H1 (cell line): Measurements from ENCODE around the gene CTF1. TPM values are rescaled to one million over a fixed set of nuclear protein-coding genes. Genes with fewer than 3 reads are reported as not detected.

ENCODE experiments used
- CTCF ChIA-PET: fragments of 300-600 bp; sonication (Branson Sonifier 250); formaldehyde crosslinking; loops from one replicate; lab custom pipeline; 2021; ENCODE audit not compliant: partially characterized antibody; lab: Charles Lee
- POLR2A ChIA-PET: fragments of 300-600 bp; sonication (Branson Sonifier 250); formaldehyde crosslinking; loops from one replicate; lab custom pipeline; 2021; ENCODE audit warnings: inconsistent platforms; ENCODE audit not compliant: partially characterized antibody; lab: Charles Lee
- DNase-seq, 2 experiments: peaks; one replicate each; pipeline versions ENCODE4 v3.0.0 to v3.0.0-alpha.2; 2010 to 2022; ENCODE audit warnings: low spot score in 2 of 2, low read depth in 1 of 2, mixed read lengths in 1 of 2
- FAIRE-seq: peaks from 2 replicates; lab custom pipeline; 2011; peaks lifted over from hg19 to GRCh38; lab: Jason Lieb, UNC
- H2AFZ ChIP-seq: 2 replicates; pipeline ENCODE4 v1.8.1; 2012; ENCODE audit warnings: low read length, inconsistent platforms
- H2AK5ac ChIP-seq: 2 replicates; pipeline ENCODE4 v1.6.1; 2013; ENCODE audit warnings: low read depth, low read length
- H2BK120ac ChIP-seq: replicated peaks from 2 replicates; pipeline ENCODE3; 2013; ENCODE audit warnings: low read depth, low read length, inconsistent platforms
- H2BK12ac ChIP-seq: 2 replicates; pipeline ENCODE4 v1.6.1; 2013; ENCODE audit warnings: low read depth, low read length
- H2BK15ac ChIP-seq: 2 replicates; pipeline ENCODE4 v1.6.1; 2013; ENCODE audit warnings: low read length
- H2BK20ac ChIP-seq: 2 replicates; pipeline ENCODE4 v1.6.1; 2013; ENCODE audit warnings: low read length
- H2BK5ac ChIP-seq: 2 replicates; pipeline ENCODE4 v1.6.1; 2013; ENCODE audit warnings: low read depth, low read length
- H3K14ac ChIP-seq: 2 replicates; pipeline ENCODE4 v1.6.1; 2013; ENCODE audit warnings: inconsistent platforms; ENCODE audit not compliant: insufficient read length
- H3K18ac ChIP-seq: 2 replicates; pipeline ENCODE4 v1.6.1; 2013; ENCODE audit warnings: low read length; ENCODE audit errors: extremely low read depth
- H3K23ac ChIP-seq: 2 replicates; pipeline ENCODE4 v1.6.1; 2013; ENCODE audit warnings: inconsistent platforms; ENCODE audit not compliant: insufficient read length
- H3K23me2 ChIP-seq: 2 replicates; pipeline ENCODE4 v1.6.1; 2013; ENCODE audit warnings: low read depth, low read length
- H3K27ac ChIP-seq: 2 replicates; pipeline ENCODE4 v1.6.1; 2011; ENCODE audit warnings: low read depth, low read length, inconsistent platforms
- H3K27me3 ChIP-seq, 4 experiments: replicated peaks in 1 of 4; 1 replicate in 1 of 4; 2 replicates in 3 of 4; pipeline versions ENCODE4 v1.6.1 to v1.8.1; 2011 to 2013; ENCODE audit warnings: low read length in 3 of 4, mild to moderate bottlenecking in 3 of 4, inconsistent platforms in 2 of 4, mixed read lengths in 2 of 4, moderate library complexity in 1 of 4; ENCODE audit not compliant: control insufficient read depth in 3 of 4, insufficient read depth in 3 of 4; ENCODE audit errors: extremely low read depth in 1 of 4
- H3K36me3 ChIP-seq, 4 experiments: 2 replicates each; pipeline versions ENCODE4 v1.6.1 to v1.8.1; 2011 to 2013; ENCODE audit warnings: mild to moderate bottlenecking in 4 of 4, low read length in 3 of 4, moderate library complexity in 2 of 4, control low read depth in 1 of 4, inconsistent platforms in 1 of 4; ENCODE audit not compliant: insufficient read depth in 4 of 4, control insufficient read depth in 2 of 4
- H3K4ac ChIP-seq: replicated peaks from 2 replicates; pipeline ENCODE3; 2013; ENCODE audit warnings: low read length, low read depth, mixed read lengths, inconsistent platforms; ENCODE audit not compliant: insufficient read length
- H3K4me1 ChIP-seq, 4 experiments: replicated peaks in 1 of 4; 1 replicate in 1 of 4; 2 replicates in 3 of 4; pipeline versions ENCODE4 v1.6.1 to v1.8.1; 2011 to 2013; ENCODE audit warnings: low read length in 3 of 4, inconsistent platforms in 2 of 4, mixed read lengths in 1 of 4; ENCODE audit not compliant: insufficient read depth in 4 of 4, control insufficient read depth in 3 of 4
- H3K4me2 ChIP-seq, 2 experiments: 2 replicates each; pipeline versions ENCODE4 v1.6.1 to v1.8.1; 2011 to 2013; ENCODE audit warnings: low read depth in 2 of 2, low read length in 2 of 2, control low read depth in 1 of 2, inconsistent platforms in 1 of 2, mild to moderate bottlenecking in 1 of 2; ENCODE audit not compliant: insufficient read depth in 1 of 2
- H3K4me3 ChIP-seq, 4 experiments: fragments of 200-600, 300-600 bp in 1 of 4; sonication (generic), shearing (Covaris generic), sonication (Bioruptor Twin) in 1 of 4; 2 replicates each; pipeline versions ENCODE4 v1.5.1 to v1.8.1; 2011 to 2016; ENCODE audit warnings: low read length in 4 of 4, low read depth in 3 of 4, control low read depth in 2 of 4, inconsistent platforms in 2 of 4, mild to moderate bottlenecking in 2 of 4, mixed read lengths in 1 of 4, moderate library complexity in 1 of 4; ENCODE audit not compliant: insufficient read depth in 2 of 4; ENCODE audit errors: extremely low read depth in 1 of 4
- H3K56ac ChIP-seq: replicated peaks from 2 replicates; pipeline ENCODE3; 2013; ENCODE audit warnings: low read depth, mild to moderate bottlenecking, mixed read lengths, low read length, inconsistent platforms; ENCODE audit not compliant: insufficient read length
- H3K79me1 ChIP-seq: 2 replicates; pipeline ENCODE4 v1.6.1; 2013; ENCODE audit warnings: low read depth, low read length, control low read depth
- H3K79me2 ChIP-seq, 2 experiments: 2 replicates each; pipeline versions ENCODE4 v1.6.1 to v1.8.1; 2012 to 2013; ENCODE audit warnings: low read length in 2 of 2, mild to moderate bottlenecking in 2 of 2, inconsistent platforms in 1 of 2; ENCODE audit not compliant: insufficient read depth in 2 of 2, control insufficient read depth in 1 of 2
- H3K9ac ChIP-seq, 4 experiments: replicated peaks in 1 of 4; 1 replicate in 1 of 4; 2 replicates in 3 of 4; pipeline versions ENCODE4 v1.6.1 to v1.8.1; 2011 to 2013; ENCODE audit warnings: low read depth in 3 of 4, low read length in 3 of 4, control low read depth in 2 of 4, mild to moderate bottlenecking in 2 of 4, moderate library complexity in 2 of 4, inconsistent platforms in 1 of 4; ENCODE audit errors: extremely low read depth in 1 of 4
- H3K9me3 ChIP-seq, 2 experiments: 2 replicates each; pipeline versions ENCODE4 v1.6.1 to v1.8.1; 2012 to 2013; ENCODE audit warnings: mild to moderate bottlenecking in 2 of 2, moderate library complexity in 2 of 2, control low read depth in 1 of 2, inconsistent platforms in 1 of 2, low read depth in 1 of 2, low read length in 1 of 2, mixed read lengths in 1 of 2; ENCODE audit not compliant: insufficient read depth in 2 of 2
- H4K20me1 ChIP-seq, 2 experiments: replicated peaks in 1 of 2; 2 replicates each; pipeline versions ENCODE3 to v1.8.1; 2011 to 2013; ENCODE audit warnings: inconsistent platforms in 2 of 2, low read length in 2 of 2, mild to moderate bottlenecking in 1 of 2; ENCODE audit not compliant: insufficient read depth in 2 of 2, control insufficient read depth in 1 of 2
- H4K5ac ChIP-seq: 2 replicates; pipeline ENCODE4 v1.6.1; 2013; ENCODE audit warnings: low read length, low read depth, mixed read lengths, inconsistent platforms; ENCODE audit not compliant: insufficient read length
- H4K8ac ChIP-seq: 2 replicates; pipeline ENCODE4 v1.8.0; 2013; ENCODE audit warnings: mild to moderate bottlenecking, moderate library complexity, low read length, inconsistent platforms; ENCODE audit not compliant: insufficient read depth; ENCODE audit errors: extremely low read depth
- H4K91ac ChIP-seq: replicated peaks from 2 replicates; pipeline ENCODE3; 2013; ENCODE audit warnings: low read length, mixed read lengths, inconsistent platforms; ENCODE audit not compliant: insufficient read length
- CBX8 ChIP-seq: fragments of 300-800, 300-1000 bp; sonication (generic); IDR thresholded peaks from 2 replicates; pipeline ENCODE4 v1.7.1; 2016; ENCODE audit warnings: low read depth, low read length, borderline replicate concordance
- CEBPB ChIP-seq: IDR thresholded peaks from 2 replicates; pipeline ENCODE4 v1.6.1; 2012; ENCODE audit warnings: low read depth, low read length
- KDM1A ChIP-seq: fragments of 200-600, 300-600 bp; sonication (generic); IDR thresholded peaks from 2 replicates; pipeline ENCODE4 v1.7.1; 2016; ENCODE audit warnings: mild to moderate bottlenecking, low read length, borderline replicate concordance
- POLR2AphosphoS5 ChIP-seq: IDR thresholded peaks from 2 replicates; pipeline ENCODE4 v1.6.1; 2011; ENCODE audit warnings: low read depth, low read length
- SIRT6 ChIP-seq: IDR thresholded peaks from one replicate; pipeline ENCODE4 v1.7.1; 2012; ENCODE audit warnings: low read length, inconsistent platforms
- SIX5 ChIP-seq: IDR thresholded peaks from 2 replicates; pipeline ENCODE4 v1.6.1; 2011; ENCODE audit warnings: mild to moderate bottlenecking, low read depth, low read length
- SRF ChIP-seq: IDR thresholded peaks from 2 replicates; pipeline ENCODE4 v1.6.1; 2011; ENCODE audit warnings: mild to moderate bottlenecking, low read depth, low read length, moderate library complexity
- ZNF274 ChIP-seq: IDR thresholded peaks from 2 replicates; pipeline ENCODE4 v1.7.0; 2012; ENCODE audit warnings: low read length, borderline replicate concordance; ENCODE audit errors: extremely low read depth
- WGBS, 2 experiments: shearing (Covaris generic) in 1 of 2; methylation state at CpG; one replicate each; pipeline versions ENCODE4 v1.1.6 to v1.1.7; 2013 to 2015; ENCODE audit warnings: low lambda C conversion rate in 2 of 2, mixed read lengths in 2 of 2, inconsistent platforms in 1 of 2, low coverage in 1 of 2, missing lambda C conversion rate in 1 of 2; ENCODE audit not compliant: insufficient replicate concordance in 2 of 2, insufficient coverage in 1 of 2, insufficient read length in 1 of 2; ENCODE audit errors: extremely low coverage in 1 of 2, missing lambda C conversion rate in 1 of 2; 5-methylcytosine and 5-hydroxymethylcytosine counted together
- polyA plus RNA-seq, 7 experiments: library from polyadenylated mRNA; depleted of rRNA in 3 of 7; stranded (reverse) in 5 of 7; unstranded in 2 of 7; fragments of >200 nt in 5 of 7; fragments of 200-250 nt in 2 of 7; gene quantifications; 1 replicate in 5 of 7; 2 replicates in 1 of 7; 4 replicates in 1 of 7; pipeline versions ENCODE4 v1.2.1 to v1.2.3, GENCODE V29; 2011 to 2013; ENCODE audit warnings: missing spikeins in 2 of 7, mixed read lengths in 2 of 7
- total RNA-seq: library from RNA; stranded (reverse); fragmentation: NEBNext Ultra II Directional; extraction: Animal tissue kit (Norgen Biotek cat#: 25700); gene quantifications from 2 replicates; pipeline ENCODE4 v1.2.1, GENCODE V29; 2021
- TF ChIP-seq, protein P1 (sequence below): IDR thresholded peaks from 2 replicates; pipeline ENCODE4 v1.6.1; 2012; ENCODE audit warnings: inconsistent platforms
- TF ChIP-seq, protein P2 (sequence below), 3 experiments: IDR thresholded peaks; 1 replicate in 2 of 3; 2 replicates in 1 of 3; pipeline versions ENCODE4 v1.5.1 to v1.6.1; 2011; ENCODE audit warnings: low read length in 3 of 3, mild to moderate bottlenecking in 3 of 3, inconsistent platforms in 2 of 3, low read depth in 1 of 3, moderate library complexity in 1 of 3; ENCODE audit not compliant: insufficient read depth in 1 of 3; ENCODE audit errors: control extremely low read depth in 1 of 3
- TF ChIP-seq, protein P3 (sequence below): IDR thresholded peaks from 2 replicates; pipeline ENCODE4 v1.6.1; 2011; ENCODE audit warnings: low read depth, mild to moderate bottlenecking, low read length; ENCODE audit not compliant: insufficient read depth

CTF1 gene
- total and polyA plus RNA-seq, 2 of the 8 experiments (the other 6 are each of a cell fraction or from before 2014, with no cell fraction given) = 0.97 to 3.4 TPM

DNA sequence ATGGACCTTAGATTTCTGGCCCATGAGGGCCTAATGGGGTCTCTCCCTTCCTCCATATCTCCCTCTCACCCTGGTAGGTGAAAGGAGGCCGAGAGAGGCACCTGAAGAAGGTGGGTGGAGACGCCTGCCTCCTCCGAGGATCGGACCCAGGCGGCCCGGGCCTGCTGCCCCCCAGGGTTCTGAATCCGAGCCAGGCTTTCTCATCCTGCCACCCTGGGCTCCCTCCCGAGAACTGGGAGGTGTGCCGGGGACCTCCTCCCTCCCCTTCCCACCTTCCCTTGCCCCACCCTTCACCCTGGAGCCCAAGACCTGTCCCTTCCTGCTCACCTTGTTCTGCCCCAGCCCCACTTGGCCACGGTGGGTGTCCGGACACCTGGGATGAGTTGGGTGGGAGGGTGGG, 32.0 kb downstream of the CTF1 start:
- no peak for DNase-seq
- no peak overlapping the region for H3K4me3 ChIP-seq
- H4K5ac ChIP-seq = no peak overlapping the region
- peak overlapping the region; percentile 38; the same call in 1 of the 2 replicates for H4K8ac ChIP-seq
- ChIA-PET CTCF (interaction anchor here (0.6 to 4.4 kb wide), 3 partner anchors 14 to 1956 kb away, joined by 3 to 33 read pairs (median 3); no protein-coding TSS in a partner anchor), POLR2A (interaction anchor here (0.8 to 8.2 kb wide), 4 partner anchors 9 to 106 kb away, joined by 3 to 105 read pairs (median 4); no protein-coding TSS in a partner anchor)
- no peaks in the 10 kb centered on the region for H3K27me3 ChIP-seq
- peaks cover 0 to 9% (median 2%) of the 10 kb centered on the region in 4 experiments; a peak in 4 of 7 replicates for H3K4me1 ChIP-seq
- no peak overlapping the region for H2BK15ac ChIP-seq
- H2BK12ac ChIP-seq = no peak overlapping the region
- no peak overlapping the region for H3K9ac ChIP-seq
- no peak overlapping the region for H3K56ac ChIP-seq
- no peak overlapping the region for H3K14ac ChIP-seq
- H3K9me3 ChIP-seq = no peaks in the 10 kb centered on the region
- no peak overlapping the region for H2BK20ac ChIP-seq
- no peak overlapping the region for H4K91ac ChIP-seq
- peaks cover 7% of the 10 kb centered on the region for H3K79me1 ChIP-seq
- no peak overlapping the region for H2AFZ ChIP-seq
- H3K4ac ChIP-seq = no peak overlapping the region
- H3K4me2 ChIP-seq = no peak overlapping the region
- H4K20me1 ChIP-seq = peaks cover 3 to 5% of the 10 kb centered on the region in 2 experiments
- H2BK5ac ChIP-seq = no peak overlapping the region
- no peak overlapping the region for H2BK120ac ChIP-seq
- peaks cover 3% of the 10 kb centered on the region; the same call in 1 of the 2 replicates for H3K23me2 ChIP-seq
- no peak overlapping the region for H2AK5ac ChIP-seq
- H3K23ac ChIP-seq = no peak overlapping the region
- peaks cover 0 to 10% of the 10 kb centered on the region in 2 experiments; a peak in 2 of 4 replicates for H3K79me2 ChIP-seq
- 93% methylated on average over 6 of the region's 11 CpGs; no CpG with 5 or more reads in 1 of the 2 experiments for WGBS, 2 experiments
- H3K36me3 ChIP-seq = peaks cover 8 to 42% (median 26%) of the 10 kb centered on the region in 4 experiments; a peak in 7 of 8 replicates
- no peak overlapping the region for H3K27ac ChIP-seq
- FAIRE-seq = no peak
- no peak overlapping the region for H3K18ac ChIP-seq
- TF ChIP-seq CBX8 (no peak), SIX5 (no peak), ZNF274 (no peak), SRF (no peak), KDM1A (no peak), CEBPB (no peak), SIRT6 (no peak), POLR2AphosphoS5 (no peak)
- TF ChIP-seq, protein P1, sequence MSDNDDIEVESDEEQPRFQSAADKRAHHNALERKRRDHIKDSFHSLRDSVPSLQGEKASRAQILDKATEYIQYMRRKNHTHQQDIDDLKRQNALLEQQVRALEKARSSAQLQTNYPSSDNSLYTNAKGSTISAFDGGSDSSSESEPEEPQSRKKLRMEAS = no peak
- TF ChIP-seq, protein P2, sequence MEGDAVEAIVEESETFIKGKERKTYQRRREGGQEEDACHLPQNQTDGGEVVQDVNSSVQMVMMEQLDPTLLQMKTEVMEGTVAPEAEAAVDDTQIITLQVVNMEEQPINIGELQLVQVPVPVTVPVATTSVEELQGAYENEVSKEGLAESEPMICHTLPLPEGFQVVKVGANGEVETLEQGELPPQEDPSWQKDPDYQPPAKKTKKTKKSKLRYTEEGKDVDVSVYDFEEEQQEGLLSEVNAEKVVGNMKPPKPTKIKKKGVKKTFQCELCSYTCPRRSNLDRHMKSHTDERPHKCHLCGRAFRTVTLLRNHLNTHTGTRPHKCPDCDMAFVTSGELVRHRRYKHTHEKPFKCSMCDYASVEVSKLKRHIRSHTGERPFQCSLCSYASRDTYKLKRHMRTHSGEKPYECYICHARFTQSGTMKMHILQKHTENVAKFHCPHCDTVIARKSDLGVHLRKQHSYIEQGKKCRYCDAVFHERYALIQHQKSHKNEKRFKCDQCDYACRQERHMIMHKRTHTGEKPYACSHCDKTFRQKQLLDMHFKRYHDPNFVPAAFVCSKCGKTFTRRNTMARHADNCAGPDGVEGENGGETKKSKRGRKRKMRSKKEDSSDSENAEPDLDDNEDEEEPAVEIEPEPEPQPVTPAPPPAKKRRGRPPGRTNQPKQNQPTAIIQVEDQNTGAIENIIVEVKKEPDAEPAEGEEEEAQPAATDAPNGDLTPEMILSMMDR (IDR thresholded peaks at IDR 0.05; ENCODE audit: control extremely low read depth in 1 of 3, insufficient read depth in 1 of 3, low read depth in 1 of 3, low read length in 3 of 3) = no peak
- TF ChIP-seq, protein P3, sequence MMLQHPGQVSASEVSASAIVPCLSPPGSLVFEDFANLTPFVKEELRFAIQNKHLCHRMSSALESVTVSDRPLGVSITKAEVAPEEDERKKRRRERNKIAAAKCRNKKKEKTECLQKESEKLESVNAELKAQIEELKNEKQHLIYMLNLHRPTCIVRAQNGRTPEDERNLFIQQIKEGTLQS = no peak
